ENCODE measurements around the gene TIMM9.
"Not testable (repeated sequence)": the region's sequence is repeated elsewhere in the genome, so short reads cannot be mapped to it uniquely, and the experiment has no call there.

The TIMM9 gene

GRCh38 chr14:58397156-58397555 is 30.2 kb downstream of the TIMM9 start:
- DNase-seq = no peak

DNA sequence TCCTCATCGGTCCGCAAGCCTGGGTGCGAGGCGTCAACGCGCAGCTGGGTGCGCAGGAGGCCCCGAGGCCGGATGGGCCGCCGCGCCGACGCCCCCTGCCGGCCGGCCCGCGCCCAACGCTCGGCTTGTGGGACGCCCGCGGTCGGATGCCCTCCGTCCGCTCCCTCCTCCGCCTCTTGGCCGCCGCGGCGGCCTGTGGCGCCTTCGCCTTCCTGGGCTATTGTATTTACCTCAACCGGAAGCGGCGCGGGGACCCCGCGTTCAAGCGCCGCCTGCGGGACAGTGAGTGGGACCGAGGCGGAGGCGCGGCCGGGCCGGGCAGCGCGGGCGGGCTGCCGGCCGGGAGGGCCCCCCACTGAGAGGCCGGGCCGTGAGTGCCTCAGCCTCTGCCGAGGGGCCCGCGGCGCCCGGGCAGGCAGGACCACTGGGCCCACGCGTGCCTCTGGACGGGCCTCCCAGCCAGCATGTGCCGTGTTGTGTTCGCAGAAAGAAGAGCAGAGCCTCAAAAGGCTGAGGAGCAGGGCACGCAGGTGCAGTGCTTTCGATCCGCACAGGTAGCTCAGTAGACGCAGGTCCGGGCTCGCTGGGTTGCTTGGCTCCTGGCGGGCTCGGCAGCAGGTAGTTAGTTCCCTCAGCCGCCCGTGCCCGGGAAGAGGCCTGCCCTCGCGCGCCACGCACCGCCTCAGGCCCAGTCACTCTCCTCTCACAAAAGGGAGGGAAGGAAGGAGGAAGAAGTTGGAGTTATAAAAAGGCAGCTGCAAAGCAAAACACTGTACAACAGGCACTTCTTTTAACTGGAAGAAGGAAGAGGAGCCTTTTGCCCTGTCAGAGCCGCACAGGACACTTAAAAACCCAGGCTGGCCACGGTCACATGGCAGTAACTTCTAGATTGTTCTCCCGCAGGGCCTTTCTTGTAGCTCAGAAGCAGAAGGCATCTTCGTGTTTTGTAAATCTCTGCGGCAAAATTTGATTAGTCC is 31.2 kb downstream of the TIMM9 start, which contains the start of gene TOMM20L:
TOMM20L (plus strand) TSS at position 119 of the 977 bp plus-strand sequence; CDS start at position 147, 28 bp downstream.
- DNase-seq = peak; percentile 83

DNA sequence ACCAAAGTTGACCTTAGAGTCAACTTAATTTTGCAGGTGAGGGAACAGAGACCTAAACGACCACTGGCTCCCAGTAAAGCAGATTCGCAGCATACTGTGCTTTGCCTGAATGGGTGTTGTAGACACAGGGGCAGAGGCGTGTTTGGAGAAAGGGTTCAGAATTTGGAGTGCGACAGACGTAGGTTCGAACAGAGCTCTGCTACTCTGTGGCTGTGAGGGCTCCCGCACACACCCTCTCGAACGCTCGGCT is 31.8 kb downstream of the TIMM9 start:
- no peak for DNase-seq

DNA sequence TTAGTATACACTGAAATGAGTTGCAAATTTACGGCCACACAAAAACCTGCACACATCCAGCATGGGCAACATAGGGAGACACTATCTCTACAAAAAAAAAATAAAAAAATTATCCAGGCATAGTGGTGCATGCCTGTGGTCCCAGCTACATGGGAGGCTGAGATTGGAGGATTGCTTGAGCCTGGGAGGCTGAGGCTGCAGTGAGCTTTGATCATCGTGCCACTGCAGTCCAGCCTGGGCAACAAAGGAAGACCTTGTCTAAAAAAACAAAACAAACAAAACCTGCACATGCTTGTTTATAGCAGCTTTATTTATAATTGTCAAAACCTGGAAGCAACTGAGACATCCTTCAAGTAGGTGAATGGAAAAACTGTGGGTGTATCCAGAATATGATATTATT is 36.5 kb downstream of the TIMM9 start:
- DNase-seq = no peak

DNA sequence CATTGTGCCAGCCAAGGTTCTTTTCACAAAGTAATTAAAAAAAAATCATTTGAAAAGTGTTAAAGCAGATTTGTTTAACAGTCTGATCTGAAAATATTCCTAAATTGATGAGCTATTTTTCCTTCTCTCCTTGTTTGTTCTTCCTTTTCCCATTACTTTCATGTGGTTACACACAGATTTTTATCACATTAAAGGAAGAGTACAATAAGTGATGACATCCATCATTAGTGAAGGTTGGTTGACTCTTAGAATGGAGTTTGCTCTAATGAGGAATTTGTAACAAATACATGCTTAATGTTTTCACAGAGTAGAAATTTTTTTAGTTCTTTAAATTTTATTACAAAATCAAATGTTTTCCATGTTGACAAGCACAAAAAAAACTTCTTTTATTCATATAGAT is 50.5 kb downstream of the TIMM9 start:
- DNase-seq = no peak

- no peak for DNase-seq
Measured at GRCh38 chr14:58368956-58369355, 58.4 kb downstream of the TIMM9 start.

- DNase-seq = no peak
Measured at GRCh38 chr14:58367296-58367695, 60.0 kb downstream of the TIMM9 start.

DNA sequence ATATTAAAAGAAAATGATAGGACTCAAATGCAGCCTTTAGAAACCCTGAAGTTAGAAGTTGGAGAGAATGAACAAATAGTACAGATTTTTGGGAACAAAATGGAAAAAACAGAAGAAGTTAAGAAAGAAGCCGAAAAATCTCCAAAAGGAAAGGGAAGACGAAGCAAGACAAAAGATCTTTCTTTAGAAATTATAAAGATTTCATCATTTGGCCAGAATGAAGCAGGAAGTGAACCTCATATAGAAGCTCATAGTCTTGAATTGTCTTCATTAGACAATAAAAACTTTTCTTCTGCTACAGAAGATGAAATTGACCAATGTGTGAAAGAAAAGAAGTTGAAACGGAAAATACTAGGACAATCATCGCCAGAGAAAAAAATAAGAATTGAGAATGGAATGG is 63.0 kb downstream of the TIMM9 start:
- DNase-seq = no peak

- DNase-seq = peak; percentile 49
Measured at GRCh38 chr14:58362798-58363412, 64.4 kb downstream of the TIMM9 start.

DNA sequence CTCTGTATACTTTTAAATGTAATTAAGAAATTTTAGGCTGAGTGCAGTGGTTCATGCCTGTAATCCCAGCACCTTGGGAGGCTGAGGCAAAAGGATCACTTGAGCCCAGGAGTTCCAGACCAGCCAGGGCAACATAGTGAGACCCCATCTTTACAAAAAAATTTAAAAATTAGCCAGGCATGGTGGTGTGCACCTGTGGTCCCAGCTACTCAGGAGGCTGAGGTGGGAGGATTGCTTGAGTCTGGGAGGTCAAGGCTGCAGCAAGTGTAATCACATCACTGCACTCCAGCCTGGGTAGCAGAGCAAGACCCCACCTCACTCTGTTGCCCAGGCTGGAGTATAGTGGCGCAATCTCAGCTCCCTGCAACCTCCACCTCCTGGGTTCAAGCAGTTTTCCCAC is 65.1 kb downstream of the TIMM9 start:
- DNase-seq = not testable (repeated sequence)

All from CD4-positive, alpha-beta T cell treated with Interleukin-12 subunit alpha and Interleukin-12 subunit beta, for 1 hour (primary cell).